Measurements from ENCODE around the gene SERGEF.

Gene SERGEF

GRCh38 chr11:17802491-17802890 is 210.4 kb downstream of the SERGEF start:
- no peak overlapping the region for H3K4me2 ChIP-seq (ENCODE audit: low read length)
- no peaks in the 10 kb centered on the region for H3K79me1 ChIP-seq (ENCODE audit: low read length)
- H3K36me3 ChIP-seq (ENCODE audit: control insufficient read depth, insufficient read depth, low read length), result no peaks in the 10 kb centered on the region
- no CpG with 5 or more reads among the region's 4 CpGs for WGBS (ENCODE audit: extremely low coverage, insufficient coverage, low lambda C conversion rate)
- no peak overlapping the region for H4K5ac ChIP-seq (ENCODE audit: low read length)
- H2BK120ac ChIP-seq (ENCODE audit: low read depth, low read length), result no peak overlapping the region
- H3K56ac ChIP-seq (ENCODE audit: low read length), result no peak overlapping the region
- H3K18ac ChIP-seq (ENCODE audit: low read length), result no peak overlapping the region
- no peaks in the 10 kb centered on the region for H3K27me3 ChIP-seq (ENCODE audit: insufficient read depth, low read length, poor library complexity)
- H3K79me2 ChIP-seq (ENCODE audit: control insufficient read depth, insufficient read depth, low read length), result no peaks in the 10 kb centered on the region
- no peak for DNase-seq
- no peak overlapping the region for H3K4ac ChIP-seq (ENCODE audit: low read depth, low read length)
- H3K4me1 ChIP-seq (ENCODE audit: control insufficient read depth, low read depth, low read length), result no peaks in the 10 kb centered on the region
- no peak overlapping the region for H3K9ac ChIP-seq (ENCODE audit: low read length)
- H3K23ac ChIP-seq (ENCODE audit: low read length), result no peak overlapping the region
- H4K8ac ChIP-seq (ENCODE audit: low read depth, low read length), result no peak overlapping the region
- no peak overlapping the region for H3K27ac ChIP-seq (ENCODE audit: low read depth, low read length)
- H2BK5ac ChIP-seq (ENCODE audit: low read length), result no peak overlapping the region
- H3K4me3 ChIP-seq (ENCODE audit: low read length), result no peak overlapping the region
- H2BK15ac ChIP-seq (replicated peaks; ENCODE audit: low read depth), result no peak overlapping the region
- no peak overlapping the region for H2AK5ac ChIP-seq (ENCODE audit: low read length)

GRCh38 chr11:17801166-17801565 is 211.7 kb downstream of the SERGEF start:
- DNase-seq, result peak; percentile 23
- Histone ChIP-seq H4K5ac (ENCODE audit: low read length) (no peak overlapping the region), H3K4ac (ENCODE audit: low read depth, low read length) (no peak overlapping the region), H3K4me1 (ENCODE audit: control insufficient read depth, low read depth, low read length) (no peaks in the 10 kb centered on the region), H3K4me2 (ENCODE audit: low read length) (no peak overlapping the region), H3K9ac (ENCODE audit: low read length) (no peak overlapping the region), H2BK120ac (ENCODE audit: low read depth, low read length) (no peak overlapping the region), H2BK15ac (replicated peaks; ENCODE audit: low read depth) (no peak overlapping the region), H3K27ac (ENCODE audit: low read depth, low read length) (no peak overlapping the region), H3K36me3 (ENCODE audit: control insufficient read depth, insufficient read depth, low read length) (no peaks in the 10 kb centered on the region), H3K79me1 (ENCODE audit: low read length) (no peaks in the 10 kb centered on the region), H3K4me3 (ENCODE audit: low read length) (no peak overlapping the region), H3K23ac (ENCODE audit: low read length) (no peak overlapping the region), H3K79me2 (ENCODE audit: control insufficient read depth, insufficient read depth, low read length) (no peaks in the 10 kb centered on the region), H3K18ac (ENCODE audit: low read length) (no peak overlapping the region), H4K8ac (ENCODE audit: low read depth, low read length) (no peak overlapping the region), H3K56ac (ENCODE audit: low read length) (no peak overlapping the region), H2AK5ac (ENCODE audit: low read length) (no peak overlapping the region), H2BK5ac (ENCODE audit: low read length) (no peak overlapping the region), H3K27me3 (ENCODE audit: insufficient read depth, low read length, poor library complexity) (no peaks in the 10 kb centered on the region)
- WGBS (ENCODE audit: extremely low coverage, insufficient coverage, low lambda C conversion rate), result no CpG with 5 or more reads among the region's 4 CpGs

GRCh38 chr11:17799147-17799546 is 213.7 kb downstream of the SERGEF start:
- Histone ChIP-seq H2BK15ac (replicated peaks; ENCODE audit: low read depth) (no peak overlapping the region), H3K27ac (ENCODE audit: low read depth, low read length) (no peak overlapping the region), H4K8ac (ENCODE audit: low read depth, low read length) (no peak overlapping the region), H3K9ac (ENCODE audit: low read length) (no peak overlapping the region), H3K4me1 (ENCODE audit: control insufficient read depth, low read depth, low read length) (no peaks in the 10 kb centered on the region), H3K18ac (ENCODE audit: low read length) (no peak overlapping the region), H3K4ac (ENCODE audit: low read depth, low read length) (no peak overlapping the region), H3K79me2 (ENCODE audit: control insufficient read depth, insufficient read depth, low read length) (no peaks in the 10 kb centered on the region), H3K56ac (ENCODE audit: low read length) (no peak overlapping the region), H3K23ac (ENCODE audit: low read length) (no peak overlapping the region), H3K36me3 (ENCODE audit: control insufficient read depth, insufficient read depth, low read length) (no peaks in the 10 kb centered on the region), H3K27me3 (ENCODE audit: insufficient read depth, low read length, poor library complexity) (no peaks in the 10 kb centered on the region), H3K4me3 (ENCODE audit: low read length) (no peak overlapping the region), H3K79me1 (ENCODE audit: low read length) (no peaks in the 10 kb centered on the region), H2BK120ac (ENCODE audit: low read depth, low read length) (no peak overlapping the region), H4K5ac (ENCODE audit: low read length) (no peak overlapping the region), H2AK5ac (ENCODE audit: low read length) (no peak overlapping the region), H3K4me2 (ENCODE audit: low read length) (no peak overlapping the region), H2BK5ac (ENCODE audit: low read length) (no peak overlapping the region)
- no peak for DNase-seq
- WGBS (ENCODE audit: extremely low coverage, insufficient coverage, low lambda C conversion rate), result no CpG with 5 or more reads among the region's 5 CpGs

GRCh38 chr11:17798716-17799115 is 214.1 kb downstream of the SERGEF start:
- Histone ChIP-seq H3K23ac (ENCODE audit: low read length) (no peak overlapping the region), H2BK120ac (ENCODE audit: low read depth, low read length) (no peak overlapping the region), H3K4ac (ENCODE audit: low read depth, low read length) (no peak overlapping the region), H4K5ac (ENCODE audit: low read length) (no peak overlapping the region), H3K4me2 (ENCODE audit: low read length) (no peak overlapping the region), H3K4me1 (ENCODE audit: control insufficient read depth, low read depth, low read length) (no peaks in the 10 kb centered on the region), H3K4me3 (ENCODE audit: low read length) (no peak overlapping the region), H2AK5ac (ENCODE audit: low read length) (no peak overlapping the region), H4K8ac (ENCODE audit: low read depth, low read length) (no peak overlapping the region), H3K79me2 (ENCODE audit: control insufficient read depth, insufficient read depth, low read length) (no peaks in the 10 kb centered on the region), H3K36me3 (ENCODE audit: control insufficient read depth, insufficient read depth, low read length) (no peaks in the 10 kb centered on the region), H3K18ac (ENCODE audit: low read length) (no peak overlapping the region), H3K56ac (ENCODE audit: low read length) (no peak overlapping the region), H2BK15ac (replicated peaks; ENCODE audit: low read depth) (no peak overlapping the region), H3K79me1 (ENCODE audit: low read length) (no peaks in the 10 kb centered on the region), H3K27ac (ENCODE audit: low read depth, low read length) (no peak overlapping the region), H3K9ac (ENCODE audit: low read length) (no peak overlapping the region), H2BK5ac (ENCODE audit: low read length) (no peak overlapping the region), H3K27me3 (ENCODE audit: insufficient read depth, low read length, poor library complexity) (no peaks in the 10 kb centered on the region)
- WGBS (ENCODE audit: extremely low coverage, insufficient coverage, low lambda C conversion rate), result no CpG with 5 or more reads among the region's 3 CpGs
- DNase-seq, result no peak

GRCh38 chr11:17798253-17798652 is 214.6 kb downstream of the SERGEF start:
- H2BK15ac ChIP-seq (replicated peaks; ENCODE audit: low read depth), result no peak overlapping the region
- H3K4me1 ChIP-seq (ENCODE audit: control insufficient read depth, low read depth, low read length), result no peaks in the 10 kb centered on the region
- H3K27ac ChIP-seq (ENCODE audit: low read depth, low read length), result no peak overlapping the region
- H2BK5ac ChIP-seq (ENCODE audit: low read length), result no peak overlapping the region
- no peak overlapping the region for H3K4ac ChIP-seq (ENCODE audit: low read depth, low read length)
- WGBS (ENCODE audit: extremely low coverage, insufficient coverage, low lambda C conversion rate), result no CpG with 5 or more reads among the region's 6 CpGs
- H3K36me3 ChIP-seq (ENCODE audit: control insufficient read depth, insufficient read depth, low read length), result no peaks in the 10 kb centered on the region
- no peak overlapping the region for H3K56ac ChIP-seq (ENCODE audit: low read length)
- no peak overlapping the region for H4K5ac ChIP-seq (ENCODE audit: low read length)
- no peak overlapping the region for H2BK120ac ChIP-seq (ENCODE audit: low read depth, low read length)
- no peak overlapping the region for H3K18ac ChIP-seq (ENCODE audit: low read length)
- no peak overlapping the region for H3K9ac ChIP-seq (ENCODE audit: low read length)
- no peaks in the 10 kb centered on the region for H3K79me1 ChIP-seq (ENCODE audit: low read length)
- no peak overlapping the region for H3K23ac ChIP-seq (ENCODE audit: low read length)
- DNase-seq, result no peak
- no peak overlapping the region for H3K4me2 ChIP-seq (ENCODE audit: low read length)
- no peak overlapping the region for H3K4me3 ChIP-seq (ENCODE audit: low read length)
- no peaks in the 10 kb centered on the region for H3K27me3 ChIP-seq (ENCODE audit: insufficient read depth, low read length, poor library complexity)
- no peaks in the 10 kb centered on the region for H3K79me2 ChIP-seq (ENCODE audit: control insufficient read depth, insufficient read depth, low read length)
- no peak overlapping the region for H4K8ac ChIP-seq (ENCODE audit: low read depth, low read length)
- no peak overlapping the region for H2AK5ac ChIP-seq (ENCODE audit: low read length)

GRCh38 chr11:17796154-17796553 is 216.7 kb downstream of the SERGEF start:
- Histone ChIP-seq H4K5ac (ENCODE audit: low read length) (no peak overlapping the region), H3K56ac (ENCODE audit: low read length) (no peak overlapping the region), H3K36me3 (ENCODE audit: control insufficient read depth, insufficient read depth, low read length) (no peaks in the 10 kb centered on the region), H3K27me3 (ENCODE audit: insufficient read depth, low read length, poor library complexity) (no peaks in the 10 kb centered on the region), H3K4me1 (ENCODE audit: control insufficient read depth, low read depth, low read length) (no peaks in the 10 kb centered on the region), H3K18ac (ENCODE audit: low read length) (no peak overlapping the region), H2AK5ac (ENCODE audit: low read length) (no peak overlapping the region), H3K23ac (ENCODE audit: low read length) (no peak overlapping the region), H3K4ac (ENCODE audit: low read depth, low read length) (no peak overlapping the region), H3K27ac (ENCODE audit: low read depth, low read length) (no peak overlapping the region), H3K9ac (ENCODE audit: low read length) (no peak overlapping the region), H3K4me3 (ENCODE audit: low read length) (no peak overlapping the region), H3K79me1 (ENCODE audit: low read length) (no peaks in the 10 kb centered on the region), H4K8ac (ENCODE audit: low read depth, low read length) (no peak overlapping the region), H3K79me2 (ENCODE audit: control insufficient read depth, insufficient read depth, low read length) (no peaks in the 10 kb centered on the region), H3K4me2 (ENCODE audit: low read length) (no peak overlapping the region), H2BK15ac (replicated peaks; ENCODE audit: low read depth) (no peak overlapping the region), H2BK5ac (ENCODE audit: low read length) (no peak overlapping the region), H2BK120ac (ENCODE audit: low read depth, low read length) (no peak overlapping the region)
- no CpG with 5 or more reads among the region's 2 CpGs for WGBS (ENCODE audit: extremely low coverage, insufficient coverage, low lambda C conversion rate)
- no peak for DNase-seq

Measured in mesendoderm (in vitro differentiated cells).